ENCODE measurements around the gene PHYHIPL. TPM values are rescaled to one million over a fixed set of nuclear protein-coding genes. Genes with fewer than 3 reads are reported as not detected.

PHYHIPL gene
- polyA plus RNA-seq, 1 of the 3 experiments (the other 2 are of a cell fraction): 0.44 TPM

DNA sequence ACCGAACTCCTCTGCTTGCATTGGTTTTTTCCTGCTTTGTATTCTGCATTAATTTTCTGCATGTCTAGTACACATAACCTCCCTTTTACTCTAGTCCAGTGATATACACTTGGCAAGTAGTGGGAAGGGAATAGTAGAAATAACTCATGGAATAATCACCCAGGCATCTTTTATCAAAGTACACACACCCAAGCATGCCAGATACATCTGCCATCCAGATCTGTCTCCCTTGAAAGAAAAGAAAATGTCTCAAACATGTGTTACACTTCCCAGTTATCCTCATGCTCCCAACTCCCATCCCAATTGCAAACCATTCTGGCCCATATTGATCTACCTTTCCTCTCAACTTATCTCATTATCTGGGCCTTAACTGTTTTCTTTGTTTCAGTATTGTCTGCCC is 79.0 kb downstream of the PHYHIPL start:
- H3K79me2 ChIP-seq (ENCODE audit: insufficient read depth): no peaks in the 10 kb centered on the region
- H3K9me2 ChIP-seq: no peaks in the 10 kb centered on the region
- ChIA-PET POLR2A (no interaction called here), CTCF (no interaction called here)
- H4K20me1 ChIP-seq (ENCODE audit: insufficient read depth): no peaks in the 10 kb centered on the region
- no peak for DNase-seq
- H3K27me3 ChIP-seq (ENCODE audit: insufficient read depth): no peaks in the 10 kb centered on the region
- H3K9me3 ChIP-seq: no peaks in the 10 kb centered on the region
- peak; percentile 19; the same call in 1 of the 2 replicates for TF ChIP-seq TCF12 (IDR thresholded peaks at IDR 0.05)
- TF ChIP-seq, protein P1, sequence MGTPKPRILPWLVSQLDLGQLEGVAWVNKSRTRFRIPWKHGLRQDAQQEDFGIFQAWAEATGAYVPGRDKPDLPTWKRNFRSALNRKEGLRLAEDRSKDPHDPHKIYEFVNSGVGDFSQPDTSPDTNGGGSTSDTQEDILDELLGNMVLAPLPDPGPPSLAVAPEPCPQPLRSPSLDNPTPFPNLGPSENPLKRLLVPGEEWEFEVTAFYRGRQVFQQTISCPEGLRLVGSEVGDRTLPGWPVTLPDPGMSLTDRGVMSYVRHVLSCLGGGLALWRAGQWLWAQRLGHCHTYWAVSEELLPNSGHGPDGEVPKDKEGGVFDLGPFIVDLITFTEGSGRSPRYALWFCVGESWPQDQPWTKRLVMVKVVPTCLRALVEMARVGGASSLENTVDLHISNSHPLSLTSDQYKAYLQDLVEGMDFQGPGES (IDR thresholded peaks at IDR 0.05; ENCODE audit: low read depth, low read length): no peak
- WGBS (ENCODE audit: low lambda C conversion rate): 89% methylated on average over 1 of the region's 1 CpG
- no peaks in the 10 kb centered on the region for H3F3A ChIP-seq (replicated peaks; ENCODE audit: insufficient read depth)
- H3K27ac ChIP-seq (ENCODE audit: low read depth in 2 of 2, low read length in 1 of 2): no peak overlapping the region; a peak in 1 of 4 replicates
- H3K4me3 ChIP-seq (ENCODE audit: low read depth in 2 of 2, low read length in 1 of 2): no peak overlapping the region
- H3K36me3 ChIP-seq (replicated peaks in 1 of 2; ENCODE audit: control insufficient read depth in 1 of 2, insufficient read depth in 2 of 2, low read length in 1 of 2): peaks cover 28 to 61% of the 10 kb centered on the region in 2 experiments
- no peak overlapping the region for H2AFZ ChIP-seq (ENCODE audit: low read depth)
- no peaks in the 10 kb centered on the region for H3K4me1 ChIP-seq (ENCODE audit: control insufficient read depth in 1 of 2, insufficient read depth in 2 of 2, low read depth in 1 of 2, low read length in 1 of 2)
- no peak overlapping the region for H3K9ac ChIP-seq
- H3K4me2 ChIP-seq: no peak overlapping the region

DNA sequence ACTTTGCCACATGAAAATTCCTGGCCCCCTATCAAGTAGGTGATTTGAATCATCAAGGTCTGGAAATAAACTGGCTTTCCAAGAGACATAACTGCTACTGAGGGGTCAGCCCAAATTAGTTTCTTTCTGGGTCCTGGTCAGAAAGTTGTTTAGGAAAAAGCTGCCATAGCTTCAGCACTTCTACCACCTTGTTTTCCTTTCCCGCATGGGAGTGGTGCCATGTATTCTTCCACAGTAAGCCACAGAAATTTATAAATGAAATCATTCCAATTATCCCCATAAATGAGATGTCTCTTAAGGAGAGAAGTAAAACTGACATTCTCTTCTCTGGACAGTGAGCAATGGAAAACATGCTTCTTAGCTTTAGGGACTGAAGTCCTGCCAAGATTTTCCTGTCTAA is 80.8 kb downstream of the PHYHIPL start:
- WGBS (ENCODE audit: low lambda C conversion rate): 91% methylated on average over 1 of the region's 1 CpG
- no peak overlapping the region for H3K4me3 ChIP-seq (ENCODE audit: low read depth in 2 of 2, low read length in 1 of 2)
- no peak for DNase-seq

More for the DNA sequence above, 80.8 kb downstream of the PHYHIPL start:
- ChIA-PET CTCF (interaction anchor here (0.9 to 2.0 kb wide), 6 partner anchors 12 to 366 kb away, joined by 3 to 7 read pairs (median 3); no protein-coding TSS in a partner anchor), POLR2A (no interaction called here)
- H3K27ac ChIP-seq (ENCODE audit: low read depth in 2 of 2, low read length in 1 of 2): no peak overlapping the region
- TF ChIP-seq, protein P2, sequence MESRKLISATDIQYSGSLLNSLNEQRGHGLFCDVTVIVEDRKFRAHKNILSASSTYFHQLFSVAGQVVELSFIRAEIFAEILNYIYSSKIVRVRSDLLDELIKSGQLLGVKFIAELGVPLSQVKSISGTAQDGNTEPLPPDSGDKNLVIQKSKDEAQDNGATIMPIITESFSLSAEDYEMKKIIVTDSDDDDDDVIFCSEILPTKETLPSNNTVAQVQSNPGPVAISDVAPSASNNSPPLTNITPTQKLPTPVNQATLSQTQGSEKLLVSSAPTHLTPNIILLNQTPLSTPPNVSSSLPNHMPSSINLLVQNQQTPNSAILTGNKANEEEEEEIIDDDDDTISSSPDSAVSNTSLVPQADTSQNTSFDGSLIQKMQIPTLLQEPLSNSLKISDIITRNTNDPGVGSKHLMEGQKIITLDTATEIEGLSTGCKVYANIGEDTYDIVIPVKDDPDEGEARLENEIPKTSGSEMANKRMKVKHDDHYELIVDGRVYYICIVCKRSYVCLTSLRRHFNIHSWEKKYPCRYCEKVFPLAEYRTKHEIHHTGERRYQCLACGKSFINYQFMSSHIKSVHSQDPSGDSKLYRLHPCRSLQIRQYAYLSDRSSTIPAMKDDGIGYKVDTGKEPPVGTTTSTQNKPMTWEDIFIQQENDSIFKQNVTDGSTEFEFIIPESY (IDR thresholded peaks at IDR 0.05; ENCODE audit: borderline replicate concordance, low read depth): no peak
- no peak for TF ChIP-seq EZH2phosphoT487 (IDR thresholded peaks at IDR 0.05; ENCODE audit: borderline replicate concordance, low read depth)
- TF ChIP-seq EP300 (IDR thresholded peaks at IDR 0.05; ENCODE audit: borderline replicate concordance in 1 of 2, low read depth in 1 of 2, low read length in 1 of 2): no peak
- TF ChIP-seq, protein P3, sequence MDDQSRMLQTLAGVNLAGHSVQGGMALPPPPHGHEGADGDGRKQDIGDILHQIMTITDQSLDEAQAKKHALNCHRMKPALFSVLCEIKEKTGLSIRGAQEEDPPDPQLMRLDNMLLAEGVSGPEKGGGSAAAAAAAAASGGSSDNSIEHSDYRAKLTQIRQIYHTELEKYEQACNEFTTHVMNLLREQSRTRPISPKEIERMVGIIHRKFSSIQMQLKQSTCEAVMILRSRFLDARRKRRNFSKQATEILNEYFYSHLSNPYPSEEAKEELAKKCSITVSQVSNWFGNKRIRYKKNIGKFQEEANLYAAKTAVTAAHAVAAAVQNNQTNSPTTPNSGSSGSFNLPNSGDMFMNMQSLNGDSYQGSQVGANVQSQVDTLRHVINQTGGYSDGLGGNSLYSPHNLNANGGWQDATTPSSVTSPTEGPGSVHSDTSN (IDR thresholded peaks at IDR 0.05): no peak
- no peak for TF ChIP-seq FOSL2 (IDR thresholded peaks at IDR 0.05; ENCODE audit: borderline replicate concordance, low read depth)
- TF ChIP-seq YY1 (IDR thresholded peaks at IDR 0.05; ENCODE audit: low read depth): no peak
- TF ChIP-seq, protein P4, sequence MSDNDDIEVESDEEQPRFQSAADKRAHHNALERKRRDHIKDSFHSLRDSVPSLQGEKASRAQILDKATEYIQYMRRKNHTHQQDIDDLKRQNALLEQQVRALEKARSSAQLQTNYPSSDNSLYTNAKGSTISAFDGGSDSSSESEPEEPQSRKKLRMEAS (IDR thresholded peaks at IDR 0.05; ENCODE audit: low read depth): no peak
- TF ChIP-seq, protein P1 (IDR thresholded peaks at IDR 0.05; ENCODE audit: low read depth, low read length): no peak
- TF ChIP-seq GATA2 (CRISPR knock-in tag; IDR thresholded peaks at IDR 0.05): no peak
- TF ChIP-seq RFX5 (IDR thresholded peaks at IDR 0.05; ENCODE audit: low read length): no peak
- no peaks in the 10 kb centered on the region for H3K9me2 ChIP-seq
- peaks cover 12 to 44% of the 10 kb centered on the region in 2 experiments for H3K36me3 ChIP-seq (replicated peaks in 1 of 2; ENCODE audit: control insufficient read depth in 1 of 2, insufficient read depth in 2 of 2, low read length in 1 of 2)
- no peaks in the 10 kb centered on the region for H3K79me2 ChIP-seq (ENCODE audit: insufficient read depth)
- H3K4me1 ChIP-seq (ENCODE audit: control insufficient read depth in 1 of 2, insufficient read depth in 2 of 2, low read depth in 1 of 2, low read length in 1 of 2): no peaks in the 10 kb centered on the region
- no peaks in the 10 kb centered on the region for H3K9me3 ChIP-seq
- H3K27me3 ChIP-seq (ENCODE audit: insufficient read depth): no peaks in the 10 kb centered on the region
- H3F3A ChIP-seq (replicated peaks; ENCODE audit: insufficient read depth): no peaks in the 10 kb centered on the region
- H2AFZ ChIP-seq (ENCODE audit: low read depth): no peak overlapping the region
- H3K9ac ChIP-seq: no peak overlapping the region
- no peak overlapping the region for H3K4me2 ChIP-seq
- no peaks in the 10 kb centered on the region for H4K20me1 ChIP-seq (ENCODE audit: insufficient read depth)
